Colonic mucosa (tissue), 4 donors: ENCODE data around the gene CNTN6. TPM values are rescaled to one million over a fixed set of nuclear protein-coding genes. Genes with fewer than 3 reads are reported as not detected.

ENCODE experiments used
- DNase-seq: peaks from one replicate; pipeline ENCODE4 v3.0.0-alpha.2; 2020
- H3K27ac ChIP-seq: fragments of 200-600 bp; one replicate; pipeline ENCODE4 v1.8.0; 2021
- H3K27me3 ChIP-seq: fragments of 200-600 bp; one replicate; pipeline ENCODE4 v1.8.0; 2021
- H3K36me3 ChIP-seq: fragments of 200-600 bp; one replicate; pipeline ENCODE4 v1.8.0; 2021
- H3K4me1 ChIP-seq: fragments of 200-600 bp; one replicate; pipeline ENCODE4 v1.8.0; 2021; ENCODE audit warnings: mild to moderate bottlenecking
- H3K4me3 ChIP-seq: fragments of 200-600 bp; one replicate; pipeline ENCODE4 v1.8.0; 2021
- H3K9ac ChIP-seq, 2 donors: one replicate each; pipeline ENCODE4 v1.7.0; 2013; ENCODE audit warnings: control low read depth in 2 of 2, low read depth in 2 of 2, low read length in 2 of 2
- H3K9me3 ChIP-seq: fragments of 200-600 bp; one replicate; pipeline ENCODE4 v1.8.0; 2021
- CTCF ChIP-seq: fragments of 200-600 bp; IDR thresholded peaks from one replicate; pipeline ENCODE4 v1.8.0; 2022; ENCODE audit warnings: antibody characterized with exemption, mild to moderate bottlenecking
- intact Hi-C: fragments of 100-400 bp; cut with DNase I; formaldehyde crosslinking; loops from one replicate; pipeline ENCODE4 v1.14.1; 2022
- total RNA-seq, 2 donors: library from RNA; stranded (reverse); fragmentation: NEBNext Ultra II Directional in 1 of 2; extraction: Animal tissue kit (Norgen Biotek cat#: 25700) in 1 of 2; gene quantifications; one replicate each; pipeline ENCODE4 v1.2.1, GENCODE V29; 2021
- donor health status: healthy.
- donor health status: DM: no; HTN: no; CAD: no.
- donor health status: DM: no; HTN: no; CAD: no.

The CNTN6 gene
- total RNA-seq, 2 donors from 2014 or later = 0.11 TPM; not detected in 1

GRCh38 chr3:1269808-1270207 lies 177.0 kb downstream of the CNTN6 start:
- H3K9me3 ChIP-seq = no peaks in the 10 kb centered on the region
- TF ChIP-seq CTCF = no peak
- no peak overlapping the region for H3K9ac ChIP-seq
- no peak overlapping the region for H3K4me3 ChIP-seq
- no peaks in the 10 kb centered on the region for H3K36me3 ChIP-seq
- intact Hi-C loops = no loop called here
- H3K27ac ChIP-seq = no peak overlapping the region
- H3K4me1 ChIP-seq = no peaks in the 10 kb centered on the region
- H3K27me3 ChIP-seq = no peaks in the 10 kb centered on the region
- DNase-seq = no peak

GRCh38 chr3:1272546-1273265 lies 179.9 kb downstream of the CNTN6 start:
- TF ChIP-seq CTCF = no peak
- intact Hi-C loops = no loop called here
- DNase-seq = peak; percentile 29
- Histone ChIP-seq H3K36me3 (no peaks in the 10 kb centered on the region), H3K27me3 (no peaks in the 10 kb centered on the region), H3K9ac (no peak overlapping the region), H3K4me1 (no peaks in the 10 kb centered on the region), H3K27ac (no peak overlapping the region), H3K9me3 (no peaks in the 10 kb centered on the region), H3K4me3 (no peak overlapping the region)

GRCh38 chr3:1275495-1275894 lies 182.7 kb downstream of the CNTN6 start:
- H3K4me1 ChIP-seq = no peaks in the 10 kb centered on the region
- no peaks in the 10 kb centered on the region for H3K36me3 ChIP-seq
- H3K27ac ChIP-seq = no peak overlapping the region
- peak; percentile 25 for DNase-seq
- H3K9ac ChIP-seq = no peak overlapping the region
- H3K27me3 ChIP-seq = no peaks in the 10 kb centered on the region
- intact Hi-C loops = no loop called here
- no peak overlapping the region for H3K4me3 ChIP-seq
- no peak for TF ChIP-seq CTCF
- no peaks in the 10 kb centered on the region for H3K9me3 ChIP-seq

- intact Hi-C loops = no loop called here
- Histone ChIP-seq H3K27me3 (no peaks in the 10 kb centered on the region), H3K27ac (no peak overlapping the region), H3K4me1 (no peaks in the 10 kb centered on the region), H3K9me3 (no peaks in the 10 kb centered on the region), H3K9ac (no peak overlapping the region), H3K36me3 (no peaks in the 10 kb centered on the region), H3K4me3 (no peak overlapping the region)
- no peak for DNase-seq
- no peak for TF ChIP-seq CTCF
Observed at GRCh38 chr3:1287815-1288214, 195.0 kb downstream of the CNTN6 start.

GRCh38 chr3:1288805-1289494 lies 196.1 kb downstream of the CNTN6 start:
- Histone ChIP-seq H3K4me3 (no peak overlapping the region), H3K4me1 (no peaks in the 10 kb centered on the region), H3K36me3 (no peaks in the 10 kb centered on the region), H3K27ac (no peak overlapping the region), H3K9ac (no peak overlapping the region), H3K9me3 (no peaks in the 10 kb centered on the region), H3K27me3 (no peaks in the 10 kb centered on the region)
- no peak for TF ChIP-seq CTCF
- intact Hi-C loops = no loop called here
- DNase-seq = no peak
